NCI-H1105 treated with DMSO at 0.1 percent for 48 hours (cell line): ENCODE data around the gene TRAPPC10.

Experiments used
- DNase-seq: peaks from one replicate; lab custom pipeline; 2025; lab: John Stamatoyannopoulos, UW

TRAPPC10 gene

GRCh38 chr21:44011579-44012473, at the start of gene TRAPPC10:
TRAPPC10 (plus strand) TSS chr21:44012309; CDS start chr21:44012494, 185 bp downstream.
- DNase-seq = peak; percentile 71

- no peak for DNase-seq
Measured at GRCh38 chr21:43965911-43966585, 46.1 kb upstream of the TRAPPC10 start.

GRCh38 chr21:43966946-43967512, 45.1 kb upstream of the TRAPPC10 start:
- DNase-seq = no peak

- DNase-seq = no peak
Measured at GRCh38 chr21:43967981-43968380, 44.1 kb upstream of the TRAPPC10 start.

GRCh38 chr21:43968410-43969114, 43.5 kb upstream of the TRAPPC10 start:
- DNase-seq = no peak

- DNase-seq = no peak
Measured at GRCh38 chr21:43969115-43969444, 43.0 kb upstream of the TRAPPC10 start.

GRCh38 chr21:43970551-43970950, 41.6 kb upstream of the TRAPPC10 start:
- DNase-seq = no peak

- no peak for DNase-seq
Measured at GRCh38 chr21:43971201-43971991, 40.7 kb upstream of the TRAPPC10 start.

- no peak for DNase-seq
Measured at GRCh38 chr21:43971992-43972255, 40.2 kb upstream of the TRAPPC10 start.

GRCh38 chr21:43972850-43973633, 39.1 kb upstream of the TRAPPC10 start:
- DNase-seq = no peak

- DNase-seq = no peak
Measured at GRCh38 chr21:43973634-43973955, 38.5 kb upstream of the TRAPPC10 start.

- no peak for DNase-seq
Measured at GRCh38 chr21:43974791-43975468, 37.2 kb upstream of the TRAPPC10 start.

- DNase-seq = peak; percentile 47
Measured at GRCh38 chr21:43975469-43976098, 36.5 kb upstream of the TRAPPC10 start.

GRCh38 chr21:43976661-43977060, 35.4 kb upstream of the TRAPPC10 start:
- no peak for DNase-seq

- DNase-seq = no peak
Measured at GRCh38 chr21:43978060-43978459, 34.0 kb upstream of the TRAPPC10 start.

GRCh38 chr21:43979654-43980053, 32.5 kb upstream of the TRAPPC10 start:
- no peak for DNase-seq

- no peak for DNase-seq
Measured at GRCh38 chr21:43981151-43981870, 30.8 kb upstream of the TRAPPC10 start.

GRCh38 chr21:43981871-43982210, 30.3 kb upstream of the TRAPPC10 start:
- DNase-seq = no peak

- no peak for DNase-seq
Measured at GRCh38 chr21:43982489-43983078, 29.5 kb upstream of the TRAPPC10 start.
